ENCODE results near the gene ADAT2.

Gene ADAT2

GRCh38 chr6:143410859-143411270 is 39.6 kb downstream of the ADAT2 start:
- DNase-seq: no peak

GRCh38 chr6:143408787-143409162 is 41.7 kb downstream of the ADAT2 start:
- Histone ChIP-seq H3K9ac (ENCODE audit: low read length) (no peak overlapping the region), H3K4me3 (ENCODE audit: low read length) (no peak overlapping the region), H3K79me2 (ENCODE audit: low read length) (no peaks in the 10 kb centered on the region), H3K36me3 (replicated peaks; ENCODE audit: insufficient read depth, low read length) (no peaks in the 10 kb centered on the region), H3K4me1 (ENCODE audit: low read length) (no peaks in the 10 kb centered on the region), H3K9me3 (replicated peaks; ENCODE audit: insufficient read depth, low read length) (no peaks in the 10 kb centered on the region), H3K4me2 (ENCODE audit: low read depth, low read length) (no peak overlapping the region), H3F3A (ENCODE audit: insufficient read depth, low read length) (no peaks in the 10 kb centered on the region), H3K27me3 (replicated peaks; ENCODE audit: insufficient read depth, low read length) (no peaks in the 10 kb centered on the region), H2AFZ (ENCODE audit: low read length) (no peak overlapping the region), H3K27ac (ENCODE audit: low read length) (no peak overlapping the region), H4K20me1 (ENCODE audit: insufficient read depth, low read length) (no peaks in the 10 kb centered on the region), H3K9me2 (replicated peaks; ENCODE audit: insufficient read depth, low read length) (no peaks in the 10 kb centered on the region)
- DNase-seq: no peak
- TF ChIP-seq, protein P1, sequence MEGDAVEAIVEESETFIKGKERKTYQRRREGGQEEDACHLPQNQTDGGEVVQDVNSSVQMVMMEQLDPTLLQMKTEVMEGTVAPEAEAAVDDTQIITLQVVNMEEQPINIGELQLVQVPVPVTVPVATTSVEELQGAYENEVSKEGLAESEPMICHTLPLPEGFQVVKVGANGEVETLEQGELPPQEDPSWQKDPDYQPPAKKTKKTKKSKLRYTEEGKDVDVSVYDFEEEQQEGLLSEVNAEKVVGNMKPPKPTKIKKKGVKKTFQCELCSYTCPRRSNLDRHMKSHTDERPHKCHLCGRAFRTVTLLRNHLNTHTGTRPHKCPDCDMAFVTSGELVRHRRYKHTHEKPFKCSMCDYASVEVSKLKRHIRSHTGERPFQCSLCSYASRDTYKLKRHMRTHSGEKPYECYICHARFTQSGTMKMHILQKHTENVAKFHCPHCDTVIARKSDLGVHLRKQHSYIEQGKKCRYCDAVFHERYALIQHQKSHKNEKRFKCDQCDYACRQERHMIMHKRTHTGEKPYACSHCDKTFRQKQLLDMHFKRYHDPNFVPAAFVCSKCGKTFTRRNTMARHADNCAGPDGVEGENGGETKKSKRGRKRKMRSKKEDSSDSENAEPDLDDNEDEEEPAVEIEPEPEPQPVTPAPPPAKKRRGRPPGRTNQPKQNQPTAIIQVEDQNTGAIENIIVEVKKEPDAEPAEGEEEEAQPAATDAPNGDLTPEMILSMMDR (IDR thresholded peaks at IDR 0.05; ENCODE audit: low read length): no peak
- TF ChIP-seq EZH2 (optimal IDR thresholded peaks at IDR 0.05; ENCODE audit: low read depth, low read length): no peak
- TF ChIP-seq EZH2phosphoT487 (IDR thresholded peaks at IDR 0.05; ENCODE audit: low read length): no peak

More at GRCh38 chr6:143410859-143411270, 39.6 kb downstream of the ADAT2 start:
- TF ChIP-seq EZH2phosphoT487 (IDR thresholded peaks at IDR 0.05; ENCODE audit: low read length): no peak
- TF ChIP-seq, protein P1 (IDR thresholded peaks at IDR 0.05; ENCODE audit: low read length): no peak
- no peak for TF ChIP-seq EZH2 (optimal IDR thresholded peaks at IDR 0.05; ENCODE audit: low read depth, low read length)
- H3K4me2 ChIP-seq (ENCODE audit: low read depth, low read length): no peak overlapping the region
- H3F3A ChIP-seq (ENCODE audit: insufficient read depth, low read length): no peaks in the 10 kb centered on the region
- H3K79me2 ChIP-seq (ENCODE audit: low read length): no peaks in the 10 kb centered on the region
- no peaks in the 10 kb centered on the region for H4K20me1 ChIP-seq (ENCODE audit: insufficient read depth, low read length)
- no peaks in the 10 kb centered on the region for H3K36me3 ChIP-seq (replicated peaks; ENCODE audit: insufficient read depth, low read length)
- no peaks in the 10 kb centered on the region for H3K9me3 ChIP-seq (replicated peaks; ENCODE audit: insufficient read depth, low read length)
- H2AFZ ChIP-seq (ENCODE audit: low read length): no peak overlapping the region
- H3K9ac ChIP-seq (ENCODE audit: low read length): no peak overlapping the region
- no peaks in the 10 kb centered on the region for H3K9me2 ChIP-seq (replicated peaks; ENCODE audit: insufficient read depth, low read length)
- H3K4me1 ChIP-seq (ENCODE audit: low read length): no peaks in the 10 kb centered on the region
- no peaks in the 10 kb centered on the region for H3K27me3 ChIP-seq (replicated peaks; ENCODE audit: insufficient read depth, low read length)
- H3K4me3 ChIP-seq (ENCODE audit: low read length): no peak overlapping the region
- no peak overlapping the region for H3K27ac ChIP-seq (ENCODE audit: low read length)

DNA sequence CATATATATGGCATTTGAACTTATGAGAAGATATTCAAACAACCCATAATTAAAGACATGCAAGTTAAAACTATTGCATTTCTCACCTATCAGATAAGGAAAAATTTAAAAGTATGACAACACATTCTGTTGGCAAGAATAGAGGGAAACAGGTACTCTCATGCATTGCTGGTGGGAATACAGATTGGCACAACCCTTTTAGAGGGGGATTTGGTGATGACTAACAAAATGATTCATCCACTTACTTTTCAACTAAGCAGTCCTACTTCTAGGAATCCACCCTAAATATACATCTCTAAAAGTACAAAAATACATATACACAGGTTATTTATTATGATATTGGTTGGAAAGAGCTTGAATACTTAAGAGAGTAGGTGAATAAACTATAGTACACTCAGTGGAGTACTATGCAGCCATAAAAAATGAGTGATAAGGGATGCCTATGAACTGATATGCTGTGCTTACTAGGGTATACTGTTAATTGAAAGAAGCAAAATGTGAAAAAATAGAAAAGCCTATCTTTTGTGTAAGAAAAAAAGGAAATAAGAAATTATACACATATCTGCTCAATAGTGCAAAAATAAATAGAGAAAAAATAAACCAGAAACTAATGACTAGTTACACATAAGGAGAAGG is 42.2 kb downstream of the ADAT2 start:
- H3K79me2 ChIP-seq (ENCODE audit: low read length): no peaks in the 10 kb centered on the region
- no peak overlapping the region for H3K4me2 ChIP-seq (ENCODE audit: low read depth, low read length)
- no peaks in the 10 kb centered on the region for H3K9me3 ChIP-seq (replicated peaks; ENCODE audit: insufficient read depth, low read length)
- H3K4me3 ChIP-seq (ENCODE audit: low read length): no peak overlapping the region
- no peaks in the 10 kb centered on the region for H3K9me2 ChIP-seq (replicated peaks; ENCODE audit: insufficient read depth, low read length)
- H3K27ac ChIP-seq (ENCODE audit: low read length): no peak overlapping the region
- DNase-seq: no peak
- H4K20me1 ChIP-seq (ENCODE audit: insufficient read depth, low read length): no peaks in the 10 kb centered on the region
- TF ChIP-seq EZH2phosphoT487 (IDR thresholded peaks at IDR 0.05; ENCODE audit: low read length) (no peak), EZH2 (optimal IDR thresholded peaks at IDR 0.05; ENCODE audit: low read depth, low read length) (no peak)
- TF ChIP-seq, protein P1 (IDR thresholded peaks at IDR 0.05; ENCODE audit: low read length): no peak
- H2AFZ ChIP-seq (ENCODE audit: low read length): no peak overlapping the region
- H3F3A ChIP-seq (ENCODE audit: insufficient read depth, low read length): no peaks in the 10 kb centered on the region
- H3K27me3 ChIP-seq (replicated peaks; ENCODE audit: insufficient read depth, low read length): no peaks in the 10 kb centered on the region
- no peaks in the 10 kb centered on the region for H3K36me3 ChIP-seq (replicated peaks; ENCODE audit: insufficient read depth, low read length)
- H3K4me1 ChIP-seq (ENCODE audit: low read length): no peaks in the 10 kb centered on the region
- H3K9ac ChIP-seq (ENCODE audit: low read length): no peak overlapping the region
